Measurements from ENCODE around the gene ORC5.

GRCh38 chr7:104150470-104150869, 57.3 kb downstream of the ORC5 start:
- no peak for TF ChIP-seq CTCF (IDR thresholded peaks at IDR 0.05)
- no peak for TF ChIP-seq POLR2A (IDR thresholded peaks at IDR 0.05)
- TF ChIP-seq EP300 (IDR thresholded peaks at IDR 0.05) = no peak

Data from ovary (tissue), 3 donors.